ENCODE data around the gene CCL23. TPM values are rescaled to one million over a fixed set of nuclear protein-coding genes. Genes with fewer than 3 reads are reported as not detected.

CCL23 gene
- total and polyA plus RNA-seq, 12 donors = 0.38 to 1.6 (median 1.5) TPM; not detected in 9

DNA sequence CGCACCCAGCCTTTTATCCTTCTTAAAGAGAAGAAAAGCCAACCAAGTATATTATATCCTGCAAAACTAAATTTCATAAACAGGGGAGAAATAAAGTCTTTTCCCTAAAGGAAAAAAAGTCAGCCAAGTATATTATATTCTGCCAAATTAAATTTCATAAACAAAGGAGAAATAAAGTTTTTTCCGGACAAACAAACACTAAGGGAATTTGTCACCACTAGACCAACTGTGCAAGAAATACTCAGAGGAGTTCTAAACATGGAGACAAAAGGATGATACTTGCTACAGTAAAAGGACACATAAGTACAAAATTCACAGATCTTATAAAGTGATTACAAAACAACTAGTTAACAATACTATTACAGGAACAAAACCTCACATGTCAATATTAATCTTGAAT, 31.9 kb upstream of the CCL23 start:
- intact Hi-C loops (cut with DNase I) = loop anchor here in 1 of 10 donors (10.0 kb wide), 1 partner anchor 65 kb away; no protein-coding TSS in a partner anchor
- H3K9me3 ChIP-seq = peaks cover 0 to 53% (median 13%) of the 10 kb centered on the region in 11 donors
- DNase-seq (no peak), ATAC-seq (no peak)
- WGBS, 2 donors = 97% methylated on average over 2 of the region's 2 CpGs
- H3K4me3 ChIP-seq = no peak overlapping the region
- no peak overlapping the region for H3K27ac ChIP-seq
- H3K27me3 ChIP-seq = peaks cover 0 to 9% (median 0%) of the 10 kb centered on the region in 7 donors
- H3K4me1 ChIP-seq = no peaks in the 10 kb centered on the region
- TF ChIP-seq CTCF (IDR thresholded peaks at IDR 0.05) = no peak
- H3K36me3 ChIP-seq = no peaks in the 10 kb centered on the region

DNA sequence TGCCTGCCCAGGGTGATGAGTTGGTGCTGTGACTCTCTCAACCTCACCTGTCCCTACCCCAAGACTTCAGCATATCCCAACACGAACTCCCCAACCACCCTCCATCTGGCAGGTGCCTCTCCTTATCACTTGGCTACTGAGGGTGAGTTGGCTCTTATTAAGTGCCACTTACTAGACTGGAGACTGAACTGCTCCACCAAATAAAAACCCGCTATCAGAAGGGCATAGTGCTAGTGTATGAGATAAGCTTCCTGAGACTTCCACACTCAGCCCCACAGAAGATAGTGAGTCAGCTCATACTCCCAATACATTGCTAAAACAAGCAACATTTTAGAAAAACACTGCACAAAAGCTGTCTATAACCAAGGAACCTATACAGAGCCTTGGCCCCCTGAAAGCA, 30.3 kb upstream of the CCL23 start:
- Histone ChIP-seq H3K4me1 (no peaks in the 10 kb centered on the region), H3K36me3 (no peaks in the 10 kb centered on the region), H3K9me3 (peaks cover 0 to 57% (median 13%) of the 10 kb centered on the region in 11 donors), H3K27ac (no peak overlapping the region), H3K27me3 (peaks cover 0 to 9% (median 0%) of the 10 kb centered on the region in 7 donors), H3K4me3 (no peak overlapping the region)
- ATAC-seq (no peak), DNase-seq (no peak)
- TF ChIP-seq CTCF (IDR thresholded peaks at IDR 0.05) = no peak
- 56 to 59% methylated on average over 2 of the region's 2 CpGs for WGBS, 2 donors
- intact Hi-C loops (cut with DNase I) = no loop called here

- H3K27ac ChIP-seq = peak overlapping the region in 1 of 10 donors; percentile 40
- H3K4me3 ChIP-seq = no peak overlapping the region
- H3K36me3 ChIP-seq = no peaks in the 10 kb centered on the region
- H3K9me3 ChIP-seq = no peaks in the 10 kb centered on the region
- peaks cover 0 to 18% (median 0%) of the 10 kb centered on the region in 9 donors for H3K4me1 ChIP-seq
- DNase-seq (no peak), ATAC-seq (no peak)
- intact Hi-C loops (cut with DNase I) = no loop called here
- H3K27me3 ChIP-seq = peaks cover 0 to 19% (median 6%) of the 10 kb centered on the region in 7 donors
- 85 to 90% methylated on average over 4 of the region's 4 CpGs for WGBS, 2 donors
- TF ChIP-seq CTCF (IDR thresholded peaks at IDR 0.05) = no peak
These were observed 18.5 kb upstream of the CCL23 start for GRCh38 chr17:36036235-36036634.

- H3K4me3 ChIP-seq = no peak overlapping the region
- ATAC-seq (no peak), DNase-seq (no peak)
- no peaks in the 10 kb centered on the region for H3K36me3 ChIP-seq
- H3K27ac ChIP-seq = no peak overlapping the region
- WGBS, 2 donors = 51 to 53% methylated on average over 3 of the region's 3 CpGs
- no peaks in the 10 kb centered on the region for H3K9me3 ChIP-seq
- H3K27me3 ChIP-seq = peaks cover 0 to 19% (median 6%) of the 10 kb centered on the region in 7 donors
- intact Hi-C loops (cut with DNase I) = no loop called here
- H3K4me1 ChIP-seq = peaks cover 0 to 18% (median 0%) of the 10 kb centered on the region in 9 donors
- TF ChIP-seq CTCF (IDR thresholded peaks at IDR 0.05) = no peak
These were observed 16.4 kb upstream of the CCL23 start for GRCh38 chr17:36034127-36034526.

All from heart right ventricle (tissue), 16 donors.